Esophagus muscularis mucosa (tissue), 3 donors: ENCODE results near the gene TMEM217.

Experiments used
- POLR2AphosphoS5 ChIP-seq, 2 donors: sonication (generic); formaldehyde crosslinking; IDR thresholded peaks; one replicate each; pipeline ENCODE4 v1.6.1; 2017; ENCODE audit warnings: antibody characterized with exemption in 2 of 2
- TF ChIP-seq, protein P1 (sequence below), 3 experiments: fragments of 200-600 bp in 2 of 3; fragments of 450-650 bp in 1 of 3; sonication (generic) in 2 of 3; IDR thresholded peaks; one replicate each; pipeline ENCODE4 v1.5.1; 2017 to 2019; ENCODE audit warnings: antibody characterized with exemption in 3 of 3, mild to moderate bottlenecking in 2 of 3, moderate library complexity in 1 of 3

DNA sequence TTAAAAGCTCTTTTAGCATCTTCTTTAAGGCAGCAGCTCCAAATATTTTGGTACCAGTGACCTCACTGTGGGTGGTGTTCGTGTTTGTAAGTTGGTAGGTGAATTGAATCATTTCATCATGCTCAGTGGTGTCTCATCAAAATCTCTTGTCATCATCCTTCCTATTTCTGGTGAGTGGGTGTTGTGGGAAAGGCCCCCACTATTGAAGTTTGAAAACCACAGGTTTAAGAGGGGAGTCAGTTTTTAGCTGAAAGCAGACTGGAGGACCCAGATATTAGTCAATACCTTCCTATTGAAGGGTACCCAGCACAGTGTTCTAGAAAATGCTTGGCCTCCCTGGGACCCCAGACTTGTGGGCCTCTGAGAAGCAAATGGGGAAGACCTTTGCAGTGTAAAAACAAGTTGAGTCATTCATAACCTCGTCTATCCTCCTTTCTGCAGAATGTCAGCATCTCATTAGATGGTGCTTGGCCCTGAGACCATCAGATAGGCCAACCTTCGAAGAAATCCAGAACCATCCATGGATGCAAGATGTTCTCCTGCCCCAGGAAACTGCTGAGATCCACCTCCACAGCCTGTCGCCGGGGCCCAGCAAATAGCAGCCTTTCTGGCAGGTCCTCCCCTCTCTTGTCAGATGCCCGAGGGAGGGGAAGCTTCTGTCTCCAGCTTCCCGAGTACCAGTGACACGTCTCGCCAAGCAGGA is 84.3 kb downstream of the TMEM217 start:
- TF ChIP-seq, protein P1, sequence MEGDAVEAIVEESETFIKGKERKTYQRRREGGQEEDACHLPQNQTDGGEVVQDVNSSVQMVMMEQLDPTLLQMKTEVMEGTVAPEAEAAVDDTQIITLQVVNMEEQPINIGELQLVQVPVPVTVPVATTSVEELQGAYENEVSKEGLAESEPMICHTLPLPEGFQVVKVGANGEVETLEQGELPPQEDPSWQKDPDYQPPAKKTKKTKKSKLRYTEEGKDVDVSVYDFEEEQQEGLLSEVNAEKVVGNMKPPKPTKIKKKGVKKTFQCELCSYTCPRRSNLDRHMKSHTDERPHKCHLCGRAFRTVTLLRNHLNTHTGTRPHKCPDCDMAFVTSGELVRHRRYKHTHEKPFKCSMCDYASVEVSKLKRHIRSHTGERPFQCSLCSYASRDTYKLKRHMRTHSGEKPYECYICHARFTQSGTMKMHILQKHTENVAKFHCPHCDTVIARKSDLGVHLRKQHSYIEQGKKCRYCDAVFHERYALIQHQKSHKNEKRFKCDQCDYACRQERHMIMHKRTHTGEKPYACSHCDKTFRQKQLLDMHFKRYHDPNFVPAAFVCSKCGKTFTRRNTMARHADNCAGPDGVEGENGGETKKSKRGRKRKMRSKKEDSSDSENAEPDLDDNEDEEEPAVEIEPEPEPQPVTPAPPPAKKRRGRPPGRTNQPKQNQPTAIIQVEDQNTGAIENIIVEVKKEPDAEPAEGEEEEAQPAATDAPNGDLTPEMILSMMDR (IDR thresholded peaks at IDR 0.05) = no peak
- TF ChIP-seq POLR2AphosphoS5 (IDR thresholded peaks at IDR 0.05) = no peak
